Measurements from ENCODE around the gene AIG1. TPM values are rescaled to one million over a fixed set of nuclear protein-coding genes. Genes with fewer than 3 reads are reported as not detected.
"Not testable (repeated sequence)": the region's sequence is repeated elsewhere in the genome, so short reads cannot be mapped to it uniquely, and the experiment has no call there.

Gene AIG1
- total RNA-seq, 2 experiments from 2014 or later = 11.7 to 12.1 TPM

DNA sequence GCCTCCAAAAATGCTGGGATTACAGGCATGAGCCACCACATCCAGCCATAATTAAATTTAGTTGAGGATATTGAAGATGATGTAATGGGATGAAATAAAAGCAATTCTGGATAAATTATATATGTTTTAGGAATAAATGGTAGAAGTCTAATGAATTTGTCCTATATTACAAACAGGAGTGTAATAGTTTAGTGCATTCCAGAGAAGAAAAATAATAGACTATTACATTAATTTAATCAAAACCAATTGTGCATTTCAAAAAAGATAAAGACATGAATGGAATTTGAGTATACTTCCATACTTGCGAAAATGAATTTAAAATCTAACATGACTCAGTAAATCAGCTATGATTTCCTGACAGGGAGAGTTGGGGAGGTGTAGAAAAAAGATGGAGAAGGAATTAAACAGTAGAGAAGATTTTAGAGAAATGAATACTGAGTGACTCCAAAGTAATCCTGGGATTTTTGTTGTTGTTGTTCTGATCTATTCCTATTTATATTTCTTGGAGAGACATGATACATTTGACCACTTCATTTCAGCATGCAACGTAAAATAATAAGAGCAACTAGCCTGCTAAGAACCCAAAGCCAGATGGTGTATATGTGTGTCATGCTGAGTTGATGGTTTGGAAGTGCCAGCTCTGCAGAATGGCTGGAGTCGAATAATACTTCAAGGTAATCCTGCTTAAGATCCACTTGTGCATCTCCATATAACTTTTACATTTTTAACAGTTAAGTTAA is 67.4 kb downstream of the AIG1 start:
- H3K4me1 Mint-ChIP-seq = peaks cover 4% of the 10 kb centered on the region
- peaks cover 11% of the 10 kb centered on the region for H3K36me3 Mint-ChIP-seq (ENCODE audit: low read depth)
- no peak overlapping the region for H3K27ac Mint-ChIP-seq
- POLR2A ChIA-PET = no interaction called here
- no peaks in the 10 kb centered on the region for H3K27me3 Mint-ChIP-seq
- CTCF ChIA-PET = no interaction called here
- peaks cover 19% of the 10 kb centered on the region for H3K9me3 Mint-ChIP-seq
- DNase-seq = no peak
- no peak overlapping the region for H3K4me3 Mint-ChIP-seq

DNA sequence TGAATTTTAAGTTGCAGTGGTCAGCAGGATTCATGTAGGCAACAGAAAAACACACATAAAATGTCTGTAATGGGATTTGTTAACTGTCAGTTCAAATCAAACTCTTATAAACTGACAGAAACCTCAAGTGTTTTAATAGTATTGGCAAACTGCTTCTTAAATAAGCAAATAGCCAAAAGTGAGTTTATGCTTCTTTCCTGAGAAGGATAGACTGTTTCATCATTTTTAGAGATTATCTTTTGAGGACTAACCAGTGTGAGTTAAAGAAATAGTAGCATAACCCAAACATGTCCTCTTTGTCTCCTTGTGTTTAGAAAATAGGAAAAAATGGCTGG is 68.0 kb downstream of the AIG1 start:
- H3K4me3 Mint-ChIP-seq = no peak overlapping the region
- H3K27ac Mint-ChIP-seq = no peak overlapping the region
- peaks cover 11% of the 10 kb centered on the region for H3K36me3 Mint-ChIP-seq (ENCODE audit: low read depth)
- no peaks in the 10 kb centered on the region for H3K27me3 Mint-ChIP-seq
- DNase-seq = no peak
- ChIA-PET POLR2A (no interaction called here), CTCF (no interaction called here)
- peaks cover 4% of the 10 kb centered on the region for H3K4me1 Mint-ChIP-seq
- peaks cover 19% of the 10 kb centered on the region for H3K9me3 Mint-ChIP-seq

DNA sequence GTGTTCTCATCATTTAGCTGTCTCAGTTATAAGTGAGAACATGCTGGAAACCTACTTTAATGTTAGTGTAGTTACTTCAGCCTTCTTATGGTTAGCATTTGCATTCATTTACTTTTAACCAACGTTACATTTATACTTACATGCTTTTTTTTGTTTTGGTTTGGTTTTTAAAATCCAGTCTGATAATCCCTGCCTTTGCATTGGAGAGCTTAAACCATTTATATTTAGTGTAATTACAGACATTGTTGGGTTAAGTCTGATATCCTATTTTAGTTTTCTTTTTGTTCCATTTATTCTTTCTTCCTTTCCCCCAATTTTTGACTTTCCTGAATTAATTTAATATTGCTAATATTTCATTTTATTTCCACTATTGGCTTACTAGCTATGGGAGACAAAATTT is 70.2 kb downstream of the AIG1 start:
- ChIA-PET CTCF (no interaction called here), POLR2A (no interaction called here)
- H3K9me3 Mint-ChIP-seq = peaks cover 25% of the 10 kb centered on the region
- H3K27me3 Mint-ChIP-seq = no peaks in the 10 kb centered on the region
- peaks cover 11% of the 10 kb centered on the region for H3K36me3 Mint-ChIP-seq (ENCODE audit: low read depth)
- DNase-seq = no peak
- no peak overlapping the region for H3K27ac Mint-ChIP-seq
- H3K4me1 Mint-ChIP-seq = peaks cover 7% of the 10 kb centered on the region
- no peak overlapping the region for H3K4me3 Mint-ChIP-seq

DNA sequence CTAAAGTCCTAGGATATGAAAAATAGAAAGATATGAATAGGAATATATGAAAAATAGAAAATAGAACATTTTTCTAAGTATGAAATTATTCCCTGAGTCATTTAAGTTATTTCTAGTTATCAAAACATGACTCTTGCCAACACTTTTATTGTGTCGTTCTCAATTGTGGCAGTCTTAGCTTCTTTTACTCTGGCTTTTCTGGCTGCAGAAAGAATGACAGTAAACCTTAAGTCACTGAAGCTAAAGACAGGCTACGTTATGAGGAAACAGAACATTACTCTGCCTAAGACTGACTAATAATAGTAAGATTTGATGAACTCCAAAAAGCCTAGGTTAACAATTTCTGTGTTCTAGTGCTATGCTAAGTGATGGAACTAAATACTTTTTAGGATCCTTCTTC is 74.6 kb downstream of the AIG1 start:
- Mint-ChIP-seq H3K9me3 (peaks cover 37% of the 10 kb centered on the region), H3K4me1 (peaks cover 14% of the 10 kb centered on the region), H3K27ac (no peak overlapping the region), H3K4me3 (no peak overlapping the region), H3K27me3 (no peaks in the 10 kb centered on the region), H3K36me3 (ENCODE audit: low read depth) (peaks cover 33% of the 10 kb centered on the region)
- ChIA-PET CTCF (no interaction called here), POLR2A (no interaction called here)
- DNase-seq = no peak

DNA sequence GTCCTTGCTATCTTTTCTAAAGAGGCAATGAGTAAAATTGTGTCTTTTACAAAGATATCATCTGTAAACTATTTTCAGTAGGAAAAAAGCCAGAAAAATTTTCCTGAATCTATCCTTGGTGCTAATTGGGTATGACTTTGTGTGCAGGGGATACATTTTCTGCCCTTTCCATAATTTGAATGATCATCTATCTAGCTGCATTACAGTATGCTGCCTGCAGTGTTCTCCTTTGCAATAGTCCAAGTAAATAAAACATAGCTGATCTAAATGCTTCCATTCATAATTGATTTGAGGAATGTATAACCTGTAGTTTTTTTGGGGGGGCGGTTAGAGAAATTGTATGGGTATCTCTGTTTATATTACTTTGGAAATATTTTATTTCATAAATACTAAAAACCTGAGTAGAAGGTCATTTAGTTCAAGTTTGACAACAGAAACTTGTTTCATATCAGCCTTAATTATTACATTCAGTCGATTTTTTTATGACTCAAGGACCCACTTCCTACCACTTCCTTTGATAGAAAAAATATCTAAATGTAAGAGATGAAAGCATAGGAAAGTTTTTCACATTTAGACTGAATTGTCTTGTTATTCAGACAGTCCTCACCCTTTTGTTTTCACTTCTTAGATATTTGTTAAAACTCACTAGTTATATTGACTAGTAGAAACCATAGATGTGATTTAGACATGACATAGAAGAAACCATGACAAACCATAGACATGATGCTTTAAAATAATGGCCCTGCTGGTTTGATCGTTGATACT is 75.3 kb downstream of the AIG1 start:
- H3K27ac Mint-ChIP-seq = no peak overlapping the region
- peaks cover 29% of the 10 kb centered on the region for H3K36me3 Mint-ChIP-seq (ENCODE audit: low read depth)
- no peak for DNase-seq
- no peaks in the 10 kb centered on the region for H3K27me3 Mint-ChIP-seq
- ChIA-PET POLR2A (no interaction called here), CTCF (no interaction called here)
- peaks cover 36% of the 10 kb centered on the region for H3K9me3 Mint-ChIP-seq
- H3K4me1 Mint-ChIP-seq = peaks cover 14% of the 10 kb centered on the region
- H3K4me3 Mint-ChIP-seq = no peak overlapping the region

DNA sequence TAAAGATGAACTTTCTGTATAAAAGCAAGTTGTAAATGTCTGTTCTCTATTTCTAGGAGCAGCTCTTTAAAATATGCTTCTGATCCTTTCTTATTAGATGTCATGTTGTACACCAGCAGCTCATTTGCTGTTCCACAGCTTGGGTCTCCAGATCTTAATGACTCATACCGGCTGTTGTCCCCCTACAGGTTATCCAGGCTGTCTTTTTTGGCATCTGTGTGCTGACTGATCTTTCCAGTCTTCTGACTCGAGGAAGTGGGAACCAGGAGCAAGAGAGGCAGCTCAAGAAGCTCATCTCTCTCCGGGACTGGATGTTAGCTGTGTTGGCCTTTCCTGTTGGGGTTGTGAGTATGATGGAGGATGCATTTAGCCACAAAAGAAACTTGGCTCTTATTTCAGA is 76.0 kb downstream of the AIG1 start:
- DNase-seq = no peak
- ChIA-PET CTCF (no interaction called here), POLR2A (no interaction called here)
- Mint-ChIP-seq H3K36me3 (ENCODE audit: low read depth) (peaks cover 27% of the 10 kb centered on the region), H3K9me3 (peaks cover 29% of the 10 kb centered on the region), H3K4me3 (no peak overlapping the region), H3K27ac (no peak overlapping the region), H3K4me1 (peaks cover 14% of the 10 kb centered on the region), H3K27me3 (no peaks in the 10 kb centered on the region)

DNA sequence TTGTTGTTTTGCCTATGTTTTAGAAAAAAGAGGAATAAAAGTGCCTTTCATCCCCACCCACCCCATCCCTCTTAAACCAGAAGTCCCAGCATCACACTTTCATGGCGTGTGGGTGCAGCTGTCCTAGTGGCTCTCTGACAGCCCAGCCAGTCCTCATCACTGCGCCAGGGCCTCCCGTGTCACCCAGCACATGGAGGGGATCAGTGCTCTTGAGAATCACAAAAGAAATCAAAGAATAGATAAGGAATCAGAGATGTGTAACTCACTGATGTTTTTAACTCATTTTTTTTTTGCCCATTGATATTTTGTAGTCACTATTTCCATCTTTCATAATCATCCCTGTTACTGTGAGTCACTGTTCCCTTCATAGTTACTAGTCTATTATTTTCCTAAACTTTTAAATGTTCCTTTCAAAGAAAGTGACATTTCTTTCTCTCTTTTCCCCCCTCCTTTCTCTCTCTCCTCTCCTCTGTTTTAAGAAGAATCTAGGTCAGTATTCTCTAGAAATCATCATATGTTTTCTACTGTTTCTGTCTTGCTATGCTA is 78.6 kb downstream of the AIG1 start:
- Mint-ChIP-seq H3K27ac (no peak overlapping the region), H3K4me3 (no peak overlapping the region), H3K9me3 (peaks cover 29% of the 10 kb centered on the region), H3K36me3 (ENCODE audit: low read depth) (peaks cover 27% of the 10 kb centered on the region), H3K4me1 (peaks cover 14% of the 10 kb centered on the region), H3K27me3 (no peaks in the 10 kb centered on the region)
- no peak for DNase-seq
- ChIA-PET CTCF (no interaction called here), POLR2A (no interaction called here)

DNA sequence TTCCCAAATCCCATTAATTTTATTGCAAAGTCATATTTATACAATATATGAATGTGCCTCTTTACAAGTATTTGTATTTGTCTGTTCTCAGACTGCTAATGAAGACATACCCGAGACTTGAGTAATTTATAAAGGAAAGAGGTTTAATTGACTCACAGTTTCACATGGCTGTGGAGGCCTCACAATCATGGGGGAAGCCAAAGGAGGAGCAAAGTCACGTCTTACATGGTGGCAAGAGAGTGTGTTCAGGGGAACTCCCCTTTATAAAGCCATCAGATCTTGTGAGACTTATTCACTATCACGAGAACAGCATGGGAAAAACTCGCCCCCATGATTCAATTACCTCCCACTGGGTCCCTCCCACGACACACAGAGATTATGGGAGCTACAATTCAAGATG is 79.2 kb downstream of the AIG1 start:
- Mint-ChIP-seq H3K9me3 (peaks cover 29% of the 10 kb centered on the region), H3K36me3 (ENCODE audit: low read depth) (peaks cover 27% of the 10 kb centered on the region), H3K4me1 (peaks cover 14% of the 10 kb centered on the region)
- H3K27me3 Mint-ChIP-seq, CTCF ChIA-PET, POLR2A ChIA-PET, H3K4me3 Mint-ChIP-seq, H3K27ac Mint-ChIP-seq, DNase-seq: not testable (repeated sequence)

DNA sequence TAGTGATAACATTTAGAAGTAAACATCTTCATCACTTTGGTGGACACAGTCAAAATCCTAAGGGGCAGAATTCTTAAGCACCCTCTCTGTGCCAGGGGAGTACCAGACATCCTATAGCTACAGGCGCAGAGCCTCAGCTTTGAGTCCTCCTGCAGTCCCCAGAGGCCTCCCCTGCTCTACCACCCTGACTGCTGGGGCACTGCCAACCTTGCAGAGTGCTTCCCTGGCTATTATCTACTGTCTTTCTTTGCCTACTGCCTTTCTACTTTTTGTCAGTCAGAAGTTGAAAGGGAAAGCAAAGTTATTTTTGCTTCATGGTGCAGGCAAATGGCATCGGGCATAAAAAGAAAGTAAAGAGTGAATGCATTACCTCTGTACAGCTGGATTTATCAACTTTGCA is 80.1 kb downstream of the AIG1 start:
- Mint-ChIP-seq H3K4me1 (peaks cover 12% of the 10 kb centered on the region), H3K27ac (no peak overlapping the region), H3K27me3 (no peaks in the 10 kb centered on the region), H3K4me3 (no peak overlapping the region), H3K36me3 (ENCODE audit: low read depth) (peaks cover 27% of the 10 kb centered on the region), H3K9me3 (peaks cover 27% of the 10 kb centered on the region)
- CTCF ChIA-PET = no interaction called here
- POLR2A ChIA-PET = no interaction called here
- DNase-seq = no peak

DNA sequence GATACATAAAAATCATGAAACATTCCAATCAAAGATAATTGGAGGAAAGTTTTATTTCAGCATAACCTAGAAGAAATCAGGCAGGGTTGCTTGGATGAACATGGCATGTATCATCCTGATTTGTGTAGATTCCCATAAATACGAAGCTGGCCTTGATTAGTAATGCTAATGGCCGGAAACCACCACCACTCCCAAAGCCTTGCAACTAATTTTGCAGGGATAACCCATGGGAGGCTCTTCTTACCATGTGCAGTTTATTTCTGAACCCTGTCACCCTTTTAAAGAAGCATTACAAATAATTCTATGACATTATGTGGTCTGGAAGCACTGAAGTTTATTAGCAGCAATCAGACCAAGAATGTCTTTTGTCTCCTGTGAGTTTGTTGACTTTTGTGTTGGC is 80.8 kb downstream of the AIG1 start:
- no peak for DNase-seq
- H3K27me3 Mint-ChIP-seq = no peaks in the 10 kb centered on the region
- peaks cover 25% of the 10 kb centered on the region for H3K9me3 Mint-ChIP-seq
- no peak overlapping the region for H3K4me3 Mint-ChIP-seq
- peaks cover 29% of the 10 kb centered on the region for H3K36me3 Mint-ChIP-seq (ENCODE audit: low read depth)
- CTCF ChIA-PET = no interaction called here
- H3K27ac Mint-ChIP-seq = no peak overlapping the region
- peaks cover 7% of the 10 kb centered on the region for H3K4me1 Mint-ChIP-seq
- POLR2A ChIA-PET = no interaction called here

DNA sequence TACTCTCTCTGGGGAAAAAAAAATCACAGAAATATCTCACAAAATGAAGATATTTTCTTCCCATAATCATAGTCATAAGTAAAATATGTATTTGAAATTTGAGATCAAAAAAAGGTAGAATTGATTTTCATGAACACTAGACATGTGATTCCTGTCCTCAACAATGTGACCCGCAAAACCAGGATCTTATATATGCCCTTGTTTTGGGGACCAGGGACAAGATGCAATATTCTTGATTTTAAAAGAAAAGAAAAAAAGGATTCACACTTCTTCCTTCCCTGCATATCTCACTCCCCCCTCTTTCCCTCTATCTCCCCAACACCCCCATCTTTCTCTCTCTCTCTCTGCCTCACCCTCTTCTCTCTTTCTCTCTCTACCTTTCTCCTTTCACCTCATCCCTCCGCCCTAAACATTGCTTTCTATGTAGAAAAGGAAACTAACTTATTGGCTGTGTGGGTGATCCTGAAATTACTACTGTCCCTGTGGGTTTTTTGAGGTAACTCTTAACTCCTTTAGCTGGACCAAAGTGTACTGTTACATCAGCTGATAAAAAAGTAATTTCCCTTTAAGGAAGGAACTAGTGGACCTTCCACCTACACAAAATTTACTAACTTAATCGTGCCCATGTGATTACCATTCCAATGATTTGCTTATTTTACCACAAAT is 85.6 kb downstream of the AIG1 start:
- POLR2A ChIA-PET = no interaction called here
- H3K4me3 Mint-ChIP-seq = no peak overlapping the region
- peaks cover 3% of the 10 kb centered on the region for H3K36me3 Mint-ChIP-seq (ENCODE audit: low read depth)
- peaks cover 6% of the 10 kb centered on the region for H3K9me3 Mint-ChIP-seq
- no peak overlapping the region for H3K27ac Mint-ChIP-seq
- no peaks in the 10 kb centered on the region for H3K27me3 Mint-ChIP-seq
- no peak for DNase-seq
- H3K4me1 Mint-ChIP-seq = no peaks in the 10 kb centered on the region
- CTCF ChIA-PET = interaction anchor here (0.6 to 1.6 kb wide), 2 partner anchors 17 to 345 kb away, joined by 4 to 5 read pairs; no protein-coding TSS in a partner anchor

DNA sequence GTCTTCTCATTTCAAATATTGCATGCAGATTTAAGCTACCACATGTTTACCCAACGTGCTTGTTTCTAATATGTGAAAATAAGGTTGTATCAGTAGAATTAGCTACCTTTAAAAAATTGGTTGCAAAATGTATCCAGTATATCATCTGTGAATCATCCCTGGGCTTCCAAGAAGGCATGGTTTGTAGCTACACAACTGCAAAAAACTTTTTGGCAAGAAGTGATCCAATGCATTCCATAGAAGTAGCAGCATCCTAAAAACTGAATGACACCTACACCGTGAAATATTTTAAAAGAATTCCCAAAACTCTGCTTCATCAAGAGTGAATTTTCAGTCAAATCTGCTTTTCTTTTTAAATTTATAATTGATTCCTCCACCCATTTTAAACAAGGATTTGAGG is 89.1 kb downstream of the AIG1 start:
- peaks cover 3% of the 10 kb centered on the region for H3K9me3 Mint-ChIP-seq
- no peaks in the 10 kb centered on the region for H3K4me1 Mint-ChIP-seq
- ChIA-PET CTCF (no interaction called here), POLR2A (no interaction called here)
- no peak overlapping the region for H3K4me3 Mint-ChIP-seq
- no peaks in the 10 kb centered on the region for H3K27me3 Mint-ChIP-seq
- DNase-seq = no peak
- no peak overlapping the region for H3K27ac Mint-ChIP-seq
- peaks cover 3% of the 10 kb centered on the region for H3K36me3 Mint-ChIP-seq (ENCODE audit: low read depth)

DNA sequence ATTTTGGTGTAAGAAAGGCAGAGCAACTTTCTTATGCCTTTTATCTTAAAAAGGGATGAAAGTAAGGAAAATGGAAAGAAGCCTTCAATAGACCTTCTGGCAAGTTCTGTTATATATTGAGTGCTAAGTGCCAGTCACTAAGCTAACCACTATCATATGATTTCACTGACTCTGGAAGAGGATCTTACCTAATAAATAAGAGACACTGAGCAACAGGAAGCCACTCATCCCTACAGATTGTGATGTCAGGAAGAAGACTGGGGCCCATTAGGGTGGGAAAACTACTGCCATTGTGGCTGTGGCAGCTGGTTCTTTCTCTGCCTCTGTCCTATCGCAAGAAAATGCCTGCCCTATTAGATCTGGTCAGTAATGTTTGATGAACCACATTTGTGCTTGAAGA is 89.6 kb downstream of the AIG1 start:
- Mint-ChIP-seq H3K27ac (no peak overlapping the region), H3K36me3 (ENCODE audit: low read depth) (peaks cover 3% of the 10 kb centered on the region), H3K4me1 (no peaks in the 10 kb centered on the region), H3K4me3 (no peak overlapping the region), H3K27me3 (no peaks in the 10 kb centered on the region), H3K9me3 (peaks cover 3% of the 10 kb centered on the region)
- no peak for DNase-seq
- ChIA-PET CTCF (no interaction called here), POLR2A (no interaction called here)
